ENCODE measurements around the gene UNC45A.

The UNC45A gene

GRCh38 chr15:90968434-90968833 lies 33.3 kb downstream of the UNC45A start:
- no peak for DNase-seq

- DNase-seq: no peak
Observed at GRCh38 chr15:90970274-90970673, 35.2 kb downstream of the UNC45A start.

GRCh38 chr15:90972133-90972532 lies 37.0 kb downstream of the UNC45A start:
- DNase-seq: no peak

GRCh38 chr15:90974216-90974615 lies 39.1 kb downstream of the UNC45A start:
- no peak for DNase-seq

GRCh38 chr15:90979582-90979981 lies 44.5 kb downstream of the UNC45A start:
- DNase-seq: no peak

- DNase-seq: no peak
Observed at GRCh38 chr15:90981681-90982080, 46.6 kb downstream of the UNC45A start.

GRCh38 chr15:90982135-90982534 lies 47.0 kb downstream of the UNC45A start:
- no peak for DNase-seq

- DNase-seq: no peak
Observed at GRCh38 chr15:90986790-90987507, 51.9 kb downstream of the UNC45A start.

GRCh38 chr15:90987561-90988141 lies 52.6 kb downstream of the UNC45A start:
- no peak for DNase-seq

- no peak for DNase-seq
Observed at GRCh38 chr15:90988296-90988695, 53.2 kb downstream of the UNC45A start.

- no peak for DNase-seq
Observed at GRCh38 chr15:90989040-90989768, 54.1 kb downstream of the UNC45A start.

- DNase-seq: no peak
Observed at GRCh38 chr15:90990446-90990845, 55.4 kb downstream of the UNC45A start.

- no peak for DNase-seq
Observed at GRCh38 chr15:90991587-90992285, 56.7 kb downstream of the UNC45A start.

- DNase-seq: no peak
Observed at GRCh38 chr15:90994059-90994416, 59.0 kb downstream of the UNC45A start.

- peak; percentile 95 for DNase-seq
Observed at GRCh38 chr15:90994417-90995311, 59.6 kb downstream of the UNC45A start, which contains the start of gene PRC1. PRC1 (minus strand) TSS chr15:90994535; CDS start chr15:90994417, 118 bp downstream.

GRCh38 chr15:90998737-90999136 lies 63.7 kb downstream of the UNC45A start:
- DNase-seq: no peak

GRCh38 chr15:91001209-91001608 lies 66.1 kb downstream of the UNC45A start:
- DNase-seq: no peak

Measured in activated CD4-positive, alpha-beta T cell treated with anti-CD3 and anti-CD28 coated beads for 1 hour (primary cell).